Hepatocyte (in vitro differentiated cells): ENCODE results near the gene SERP2.

Experiments
- EZH2 ChIP-seq: fragments of 200-600 bp; sonication (generic); IDR thresholded peaks from 2 replicates; pipeline ENCODE4 v1.6.1; 2016; ENCODE audit warnings: antibody characterized with exemption, mild to moderate bottlenecking, borderline replicate concordance
- EZH2phosphoT487 ChIP-seq: fragments of 200-600 bp; sonication (generic); IDR thresholded peaks from one replicate; pipeline ENCODE4 v1.6.1; 2018; ENCODE audit warnings: antibody characterized with exemption, mild to moderate bottlenecking, low read depth, moderate library complexity; ENCODE audit not compliant: unreplicated experiment, severe bottlenecking
- TF ChIP-seq, protein P1 (sequence below): fragments of 200-600 bp; sonication (generic); IDR thresholded peaks from 2 replicates; pipeline ENCODE4 v1.5.1; 2016; ENCODE audit warnings: antibody characterized with exemption, mild to moderate bottlenecking; ENCODE audit not compliant: poor library complexity

DNA sequence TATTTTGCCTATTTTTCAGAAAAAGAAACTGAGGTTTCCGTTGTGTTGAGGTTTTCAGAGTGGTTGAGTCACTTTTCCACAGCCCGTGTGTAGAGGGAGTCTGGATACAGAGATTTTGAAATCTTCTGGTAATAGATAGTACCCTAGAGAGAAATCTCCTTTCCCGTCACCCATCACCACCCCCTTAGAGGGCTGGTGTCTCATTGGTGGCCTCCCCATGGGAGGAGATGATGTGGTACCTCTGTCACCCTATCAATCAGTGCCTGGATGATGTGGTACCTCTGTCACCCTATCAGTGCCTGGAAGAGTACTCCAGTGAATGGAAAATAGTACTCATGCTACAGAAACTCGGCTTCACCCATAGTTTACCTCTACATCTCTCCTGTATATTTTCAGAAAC lies 42.2 kb upstream of the SERP2 start:
- TF ChIP-seq, protein P1, sequence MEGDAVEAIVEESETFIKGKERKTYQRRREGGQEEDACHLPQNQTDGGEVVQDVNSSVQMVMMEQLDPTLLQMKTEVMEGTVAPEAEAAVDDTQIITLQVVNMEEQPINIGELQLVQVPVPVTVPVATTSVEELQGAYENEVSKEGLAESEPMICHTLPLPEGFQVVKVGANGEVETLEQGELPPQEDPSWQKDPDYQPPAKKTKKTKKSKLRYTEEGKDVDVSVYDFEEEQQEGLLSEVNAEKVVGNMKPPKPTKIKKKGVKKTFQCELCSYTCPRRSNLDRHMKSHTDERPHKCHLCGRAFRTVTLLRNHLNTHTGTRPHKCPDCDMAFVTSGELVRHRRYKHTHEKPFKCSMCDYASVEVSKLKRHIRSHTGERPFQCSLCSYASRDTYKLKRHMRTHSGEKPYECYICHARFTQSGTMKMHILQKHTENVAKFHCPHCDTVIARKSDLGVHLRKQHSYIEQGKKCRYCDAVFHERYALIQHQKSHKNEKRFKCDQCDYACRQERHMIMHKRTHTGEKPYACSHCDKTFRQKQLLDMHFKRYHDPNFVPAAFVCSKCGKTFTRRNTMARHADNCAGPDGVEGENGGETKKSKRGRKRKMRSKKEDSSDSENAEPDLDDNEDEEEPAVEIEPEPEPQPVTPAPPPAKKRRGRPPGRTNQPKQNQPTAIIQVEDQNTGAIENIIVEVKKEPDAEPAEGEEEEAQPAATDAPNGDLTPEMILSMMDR, result no peak
- TF ChIP-seq EZH2, result no peak
- no peak for TF ChIP-seq EZH2phosphoT487
